Activated B cell treated with CpG ODN at 0.5 μM for 24 hours (primary cell): ENCODE data around the gene ARMH1. TPM values are rescaled to one million over a fixed set of nuclear protein-coding genes. Genes with fewer than 3 reads are reported as not detected.
A peak's percentile ranks its signal among the peaks of the same experiment; 100 is the strongest.

ENCODE experiments used
- ATAC-seq: fragments of 200-7000 bp; cut with Tn5 transposase; one replicate; pipeline ENCODE4 v1.10.0; 2021; ENCODE audit warnings: low read depth, mild to moderate bottlenecking, moderate library complexity
- CTCF ChIA-PET: fragments of 350-600 bp; sonication (Branson Sonifier 250); formaldehyde crosslinking; loops from one replicate; lab custom pipeline; 2021; ENCODE audit warnings: antibody characterized with exemption; lab: Charles Lee
- POLR2A ChIA-PET: fragments of 350-600 bp; sonication (Branson Sonifier 250); formaldehyde crosslinking; loops from one replicate; lab custom pipeline; 2021; ENCODE audit warnings: antibody characterized with exemption; lab: Charles Lee
- DNase-seq: peaks from one replicate; pipeline ENCODE4 v3.0.0; 2022
- H3K27ac Mint-ChIP-seq: one replicate; pipeline ENCODE4 v1.8.0; 2020; ENCODE audit warnings: mixed read lengths
- H3K27me3 Mint-ChIP-seq: one replicate; pipeline ENCODE4 v1.8.0; 2021; ENCODE audit warnings: mixed read lengths
- H3K36me3 Mint-ChIP-seq: one replicate; pipeline ENCODE4 v1.8.0; 2021; ENCODE audit warnings: low read depth, mixed read lengths
- H3K4me1 Mint-ChIP-seq: one replicate; pipeline ENCODE4 v1.8.0; 2021; ENCODE audit warnings: mixed read lengths
- H3K4me3 Mint-ChIP-seq: one replicate; pipeline ENCODE4 v1.8.0; 2020; ENCODE audit warnings: mild to moderate bottlenecking, mixed read lengths
- H3K9me3 Mint-ChIP-seq: one replicate; pipeline ENCODE4 v1.8.0; 2020; ENCODE audit warnings: mixed read lengths
- intact Hi-C: fragments of 100-400 bp; cut with micrococcal nuclease; formaldehyde crosslinking; loops from one replicate; pipeline ENCODE4 v1.15.1; 2024
- total RNA-seq: library from RNA; stranded (reverse); gene quantifications from 2 replicates; pipeline ENCODE4 v1.2.3, GENCODE V29; 2022
- TF ChIP-seq, protein P1 (sequence below): fragments of 200-600 bp; IDR thresholded peaks from one replicate; pipeline ENCODE4 v1.8.0; 2022; ENCODE audit warnings: antibody characterized with exemption, mild to moderate bottlenecking

Gene ARMH1
- total RNA-seq, 1 donor from 2014 or later = 18.1 TPM

DNA sequence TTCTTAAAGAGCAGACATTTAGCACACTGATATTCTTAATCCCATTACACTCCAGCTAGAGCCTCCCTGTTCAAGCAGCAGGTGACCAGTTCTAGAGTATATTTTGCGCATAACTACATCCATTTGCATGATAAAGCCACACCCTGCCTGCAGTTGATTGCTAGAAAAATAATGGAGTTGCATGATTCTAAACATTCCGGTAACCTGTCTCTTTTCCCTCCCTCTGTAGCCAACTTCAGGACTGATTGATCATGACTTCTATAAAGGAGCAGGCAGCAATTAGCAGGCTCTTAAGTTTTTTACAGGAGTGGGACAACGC is 14.9 kb downstream of the ARMH1 start:
- TF ChIP-seq, protein P1, sequence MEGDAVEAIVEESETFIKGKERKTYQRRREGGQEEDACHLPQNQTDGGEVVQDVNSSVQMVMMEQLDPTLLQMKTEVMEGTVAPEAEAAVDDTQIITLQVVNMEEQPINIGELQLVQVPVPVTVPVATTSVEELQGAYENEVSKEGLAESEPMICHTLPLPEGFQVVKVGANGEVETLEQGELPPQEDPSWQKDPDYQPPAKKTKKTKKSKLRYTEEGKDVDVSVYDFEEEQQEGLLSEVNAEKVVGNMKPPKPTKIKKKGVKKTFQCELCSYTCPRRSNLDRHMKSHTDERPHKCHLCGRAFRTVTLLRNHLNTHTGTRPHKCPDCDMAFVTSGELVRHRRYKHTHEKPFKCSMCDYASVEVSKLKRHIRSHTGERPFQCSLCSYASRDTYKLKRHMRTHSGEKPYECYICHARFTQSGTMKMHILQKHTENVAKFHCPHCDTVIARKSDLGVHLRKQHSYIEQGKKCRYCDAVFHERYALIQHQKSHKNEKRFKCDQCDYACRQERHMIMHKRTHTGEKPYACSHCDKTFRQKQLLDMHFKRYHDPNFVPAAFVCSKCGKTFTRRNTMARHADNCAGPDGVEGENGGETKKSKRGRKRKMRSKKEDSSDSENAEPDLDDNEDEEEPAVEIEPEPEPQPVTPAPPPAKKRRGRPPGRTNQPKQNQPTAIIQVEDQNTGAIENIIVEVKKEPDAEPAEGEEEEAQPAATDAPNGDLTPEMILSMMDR = no peak
- ATAC-seq (no peak), DNase-seq (no peak)
- Mint-ChIP-seq H3K4me3 (no peak overlapping the region), H3K27me3 (no peaks in the 10 kb centered on the region), H3K27ac (no peak overlapping the region), H3K9me3 (no peaks in the 10 kb centered on the region), H3K36me3 (no peaks in the 10 kb centered on the region), H3K4me1 (peaks cover 15% of the 10 kb centered on the region)
- POLR2A ChIA-PET = no interaction called here
- CTCF ChIA-PET = no interaction called here
- intact Hi-C loops = no loop called here

DNA sequence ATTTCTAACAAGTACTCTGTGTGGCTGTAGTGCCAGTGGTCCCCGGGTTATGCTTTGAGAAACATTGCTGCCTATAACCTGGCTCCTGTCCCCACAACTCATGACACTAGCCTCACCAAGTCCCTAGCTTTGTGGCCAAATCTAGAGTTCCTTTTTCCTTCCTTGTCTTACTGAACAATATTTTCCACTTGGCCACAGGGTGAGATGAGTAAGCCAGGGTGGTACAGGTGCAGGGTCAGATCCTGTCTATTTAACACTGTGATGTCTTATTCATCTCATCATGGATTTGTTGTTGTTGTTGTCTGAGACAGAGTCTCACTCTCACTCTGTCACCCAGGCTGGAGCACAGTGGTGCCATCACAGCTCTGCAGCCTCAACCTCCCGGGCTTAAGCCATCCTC is 18.6 kb downstream of the ARMH1 start:
- H3K4me3 Mint-ChIP-seq = no peak overlapping the region
- H3K36me3 Mint-ChIP-seq = no peaks in the 10 kb centered on the region
- TF ChIP-seq, protein P1 = no peak
- no peak for DNase-seq
- H3K27me3 Mint-ChIP-seq = no peaks in the 10 kb centered on the region
- CTCF ChIA-PET = interaction anchor here (0.9 kb wide), 1 partner anchor 29 kb away, joined by 3 read pairs; no protein-coding TSS in a partner anchor
- intact Hi-C loops = no loop called here
- POLR2A ChIA-PET = interaction anchor here (0.6 to 2.5 kb wide), 4 partner anchors 28 to 850 kb away, joined by 3 to 12 read pairs (median 8); no protein-coding TSS in a partner anchor
- H3K9me3 Mint-ChIP-seq = no peaks in the 10 kb centered on the region
- peaks cover 45% of the 10 kb centered on the region for H3K4me1 Mint-ChIP-seq
- H3K27ac Mint-ChIP-seq = no peak overlapping the region
- ATAC-seq = no peak

DNA sequence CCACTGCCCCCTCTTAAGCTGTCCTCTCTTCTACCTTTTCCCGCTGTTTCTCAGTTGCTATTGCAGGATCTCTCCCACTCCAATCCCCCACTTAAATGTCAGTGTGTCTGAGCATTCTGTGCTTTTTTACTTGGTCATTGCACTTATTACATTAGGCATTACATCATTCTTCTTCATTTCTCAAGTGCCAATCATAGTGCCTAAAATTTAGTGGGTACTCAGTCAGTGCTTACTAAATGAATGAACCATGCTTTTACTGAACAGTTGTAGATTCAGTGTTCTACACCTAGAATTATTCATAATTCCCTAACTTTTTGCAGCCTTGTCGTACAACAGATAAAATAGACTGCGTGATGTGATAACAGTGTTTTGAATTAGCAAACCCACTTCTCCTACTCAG is 19.4 kb downstream of the ARMH1 start:
- H3K27ac Mint-ChIP-seq = no peak overlapping the region

DNA sequence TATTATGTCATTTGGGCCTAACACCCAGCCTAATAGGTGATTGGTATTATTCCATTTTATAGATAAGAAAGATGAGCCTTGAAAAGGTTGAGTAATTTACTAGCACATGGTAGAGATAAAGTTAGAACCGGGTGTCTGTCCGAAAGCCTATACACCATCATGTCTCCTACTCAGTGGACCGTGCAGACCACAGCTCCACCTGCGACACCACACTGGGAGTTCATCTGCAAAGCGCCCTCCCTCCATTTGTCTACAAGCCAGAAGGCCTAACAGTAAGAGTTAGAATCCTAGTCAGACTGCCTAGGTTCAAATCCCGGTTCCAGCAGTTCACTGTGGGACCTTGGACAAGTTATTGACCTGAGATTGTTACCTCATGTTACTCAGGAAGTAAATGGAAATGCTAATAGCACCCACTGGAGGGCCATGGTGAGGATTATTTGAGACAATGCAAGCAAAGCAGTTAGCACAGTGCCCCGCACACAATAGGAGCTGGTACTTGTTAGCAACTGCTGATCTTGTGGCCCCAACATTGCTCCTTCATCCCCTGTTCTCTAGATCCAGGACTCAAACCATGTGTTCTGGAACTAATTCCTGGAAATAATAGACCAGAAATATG is 20.5 kb downstream of the ARMH1 start:
- ChIA-PET CTCF (interaction anchor here (2.7 kb wide), 1 partner anchor 43 kb away, joined by 11 read pairs; no protein-coding TSS in a partner anchor), POLR2A (interaction anchor here (0.6 to 4.4 kb wide), 5 partner anchors 8 to 124 kb away, joined by 4 to 101 read pairs (median 7); partner anchors contain the start of genes ARMH1 and TMEM53)
- no peaks in the 10 kb centered on the region for H3K27me3 Mint-ChIP-seq
- no peaks in the 10 kb centered on the region for H3K36me3 Mint-ChIP-seq
- intact Hi-C loops = no loop called here
- DNase-seq = no peak
- TF ChIP-seq, protein P1 = no peak
- peaks cover 52% of the 10 kb centered on the region for H3K4me1 Mint-ChIP-seq
- no peaks in the 10 kb centered on the region for H3K9me3 Mint-ChIP-seq
- H3K4me3 Mint-ChIP-seq = no peak overlapping the region
- H3K27ac Mint-ChIP-seq = peak overlapping the region; percentile 72
- peak; percentile 67 for ATAC-seq

More for the DNA sequence above, 19.4 kb downstream of the ARMH1 start:
- H3K9me3 Mint-ChIP-seq = no peaks in the 10 kb centered on the region
- DNase-seq (no peak), ATAC-seq (no peak)
- ChIA-PET CTCF (no interaction called here), POLR2A (no interaction called here)
- intact Hi-C loops = no loop called here
- no peaks in the 10 kb centered on the region for H3K36me3 Mint-ChIP-seq
- TF ChIP-seq, protein P1 = no peak
- peaks cover 51% of the 10 kb centered on the region for H3K4me1 Mint-ChIP-seq
- no peak overlapping the region for H3K4me3 Mint-ChIP-seq
- no peaks in the 10 kb centered on the region for H3K27me3 Mint-ChIP-seq

DNA sequence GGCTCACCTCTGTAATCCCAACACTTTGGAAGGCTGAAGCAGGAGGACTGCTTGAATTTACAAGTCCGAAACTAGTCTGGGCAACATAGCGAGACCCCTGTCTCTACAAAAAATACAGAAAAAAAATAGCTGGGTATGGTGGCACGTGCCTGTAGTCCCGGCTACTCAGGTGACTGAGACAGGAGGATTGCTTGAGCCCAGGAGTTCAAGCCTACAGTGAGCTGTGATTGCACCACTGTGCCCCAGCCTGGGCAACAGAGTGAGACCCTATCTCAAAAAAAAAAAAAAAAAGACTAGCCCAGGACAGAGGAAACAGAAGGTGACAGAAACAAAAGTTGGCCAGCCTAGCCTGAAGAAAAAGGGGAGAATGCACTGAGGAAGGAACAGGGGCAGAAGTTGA is 21.2 kb downstream of the ARMH1 start:
- Mint-ChIP-seq H3K9me3 (no peaks in the 10 kb centered on the region), H3K4me3 (no peak overlapping the region), H3K4me1 (peaks cover 52% of the 10 kb centered on the region), H3K36me3 (no peaks in the 10 kb centered on the region), H3K27ac (no peak overlapping the region), H3K27me3 (no peaks in the 10 kb centered on the region)
- ATAC-seq (no peak), DNase-seq (no peak)
- TF ChIP-seq, protein P1 = no peak
- CTCF ChIA-PET = interaction anchor here (0.9 to 2.7 kb wide), 3 partner anchors 8 to 43 kb away, joined by 3 to 11 read pairs (median 11); partner anchors contain the start of genes ARMH1 and TMEM53
- intact Hi-C loops = no loop called here
- POLR2A ChIA-PET = interaction anchor here (0.7 to 4.4 kb wide), 7 partner anchors 7 to 79 kb away, joined by 3 to 101 read pairs (median 7); partner anchors contain the start of genes ARMH1, RNU5D-1, RPS8 and TMEM53
